HepG2 (cell line): ENCODE measurements around the gene GLDC. TPM values are rescaled to one million over a fixed set of nuclear protein-coding genes. Genes with fewer than 3 reads are reported as not detected.

ENCODE experiments used
- ARID5B ChIP-seq: IDR thresholded peaks from 2 replicates; pipeline ENCODE4 v1.4.0; 2020; ENCODE audit warnings: mild to moderate bottlenecking, missing genetic modification reagents
- ATF4 ChIP-seq, 2 experiments: fragments of 450-650 bp in 1 of 2; sonication (generic) in 1 of 2; formaldehyde crosslinking; IDR thresholded peaks; 2 replicates each; pipeline versions ENCODE4 v1.5.0 to v1.8.0; 2020 to 2022; ENCODE audit warnings: mild to moderate bottlenecking in 1 of 2, missing genetic modification reagents in 1 of 2
- BCLAF1 ChIP-seq: fragments of 450-650 bp; IDR thresholded peaks from 2 replicates; pipeline ENCODE4 v1.6.1; 2017; ENCODE audit warnings: mild to moderate bottlenecking
- ELF4 ChIP-seq: sonication (generic); formaldehyde crosslinking; IDR thresholded peaks from 2 replicates; pipeline ENCODE4 v1.5.0; 2020; ENCODE audit warnings: missing genetic modification reagents, mild to moderate bottlenecking, moderate library complexity, borderline replicate concordance
- FLYWCH1 ChIP-seq: sonication (generic); formaldehyde crosslinking; IDR thresholded peaks from 2 replicates; pipeline ENCODE4 v1.8.1; 2023; ENCODE audit warnings: mild to moderate bottlenecking, missing genetic modification reagents
- HNF4G ChIP-seq, 2 experiments: sonication (generic) in 1 of 2; formaldehyde crosslinking in 1 of 2; IDR thresholded peaks; 2 replicates each; pipeline versions ENCODE4 v1.4.0 to v1.6.1; 2011 to 2020; ENCODE audit warnings: borderline replicate concordance in 2 of 2, low read depth in 2 of 2, mild to moderate bottlenecking in 2 of 2, low read length in 1 of 2, missing genetic modification reagents in 1 of 2, moderate library complexity in 1 of 2
- HNRNPK ChIP-seq: fragments of 200-400 bp; formaldehyde crosslinking; IDR thresholded peaks from 2 replicates; pipeline ENCODE4 v1.6.1; 2018; ENCODE audit warnings: low read length, low read depth, moderate library complexity, mild to moderate bottlenecking; ENCODE audit not compliant: poor library complexity, severe bottlenecking
- IRF9 ChIP-seq: sonication (generic); formaldehyde crosslinking; IDR thresholded peaks from 2 replicates; pipeline ENCODE4 v1.8.0; 2022; ENCODE audit warnings: missing genetic modification reagents, mild to moderate bottlenecking, borderline replicate concordance
- IRX3 ChIP-seq: sonication (generic); formaldehyde crosslinking; IDR thresholded peaks from 2 replicates; pipeline ENCODE4 v1.8.1; 2023; ENCODE audit warnings: mild to moderate bottlenecking, low read depth, missing genetic modification reagents, borderline replicate concordance
- NFKBIZ ChIP-seq: IDR thresholded peaks from 2 replicates; pipeline ENCODE4 v1.6.1; 2018; ENCODE audit warnings: missing genetic modification reagents, missing compliant biosample characterization
- NR2F2 ChIP-seq: IDR thresholded peaks from 2 replicates; pipeline ENCODE4 v1.6.1; 2012; ENCODE audit warnings: low read depth, inconsistent platforms, borderline replicate concordance
- PHF8 ChIP-seq: sonication (generic); formaldehyde crosslinking; IDR thresholded peaks from 2 replicates; pipeline ENCODE4 v1.5.0; 2020; ENCODE audit warnings: missing genetic modification reagents
- SMARCE1 ChIP-seq: fragments of 450-650 bp; IDR thresholded peaks from 2 replicates; pipeline ENCODE4 v1.6.1; 2017; ENCODE audit warnings: borderline replicate concordance
- ZBTB38 ChIP-seq: sonication (generic); formaldehyde crosslinking; IDR thresholded peaks from 2 replicates; pipeline ENCODE4 v1.5.1; 2020; ENCODE audit warnings: mild to moderate bottlenecking, missing genetic modification reagents
- ZNF10 ChIP-seq: sonication (generic); formaldehyde crosslinking; IDR thresholded peaks from 2 replicates; pipeline ENCODE4 v1.4.0; 2020; ENCODE audit warnings: mild to moderate bottlenecking, low read depth, missing genetic modification reagents, borderline replicate concordance
- ZNF326 ChIP-seq: sonication (generic); formaldehyde crosslinking; IDR thresholded peaks from 2 replicates; pipeline ENCODE4 v1.4.0; 2020; ENCODE audit warnings: missing genetic modification reagents, borderline replicate concordance
- ZNF382 ChIP-seq: sonication (generic); formaldehyde crosslinking; IDR thresholded peaks from 2 replicates; pipeline ENCODE4 v1.5.0; 2020; ENCODE audit warnings: missing genetic modification reagents, mild to moderate bottlenecking, borderline replicate concordance
- ZNF460 ChIP-seq: sonication (generic); formaldehyde crosslinking; IDR thresholded peaks from 2 replicates; pipeline ENCODE4 v1.5.1; 2020; ENCODE audit warnings: missing genetic modification reagents, mild to moderate bottlenecking, borderline replicate concordance
- ZNF567 ChIP-seq: sonication (generic); formaldehyde crosslinking; IDR thresholded peaks from 2 replicates; pipeline ENCODE4 v1.8.1; 2023; ENCODE audit warnings: mild to moderate bottlenecking, missing genetic modification reagents, borderline replicate concordance
- ZNF577 ChIP-seq: sonication (generic); formaldehyde crosslinking; IDR thresholded peaks from 2 replicates; pipeline ENCODE4 v1.4.0; 2020; ENCODE audit warnings: mild to moderate bottlenecking, low read depth, missing genetic modification reagents, borderline replicate concordance
- polyA plus RNA-seq, 8 experiments: library from polyadenylated mRNA; depleted of rRNA in 3 of 8; stranded (reverse) in 7 of 8; unstranded in 1 of 8; fragments of >200 nt; fragmentation: Illumina TruSeq in 4 of 8; extraction: Trizol in 4 of 8; gene quantifications; 2 replicates each; pipeline versions ENCODE4 v1.2.1 to v1.2.3, GENCODE V29; 2011 to 2016; ENCODE audit warnings: low read depth in 4 of 8, missing spikeins in 1 of 8, mixed read lengths in 1 of 8; ENCODE audit not compliant: insufficient read depth in 1 of 8
- total RNA-seq, 5 experiments: library from RNA; depleted of rRNA; stranded (reverse); fragments of >200 nt; fragmentation: Illumina TruSeq; extraction: Trizol; gene quantifications; 2 replicates each; pipeline ENCODE4 v1.2.3, GENCODE V29; 2016; ENCODE audit warnings: low read depth in 1 of 5

GLDC gene
- total and polyA plus RNA-seq, 2 of the 13 experiments (the other 11 are each of a cell fraction or from before 2014, with no cell fraction given) = 59.3 to 115 TPM

GRCh38 chr9:6632516-6633183 lies 12.9 kb downstream of the GLDC start (continued):
- TF ChIP-seq FLYWCH1 (CRISPR knock-in tag) (no peak), HNF4G (IDR thresholded peaks at IDR 0.05; ENCODE audit: borderline replicate concordance, low read depth, low read length) (no peak), HNF4G (CRISPR knock-in tag; IDR thresholded peaks at IDR 0.05; ENCODE audit: borderline replicate concordance, low read depth) (no peak), ZNF577 (CRISPR knock-in tag) (no peak), HNRNPK (no peak), ZNF382 (CRISPR knock-in tag) (no peak), NR2F2 (no peak), ZNF567 (CRISPR knock-in tag) (no peak), SMARCE1 (no peak), ELF4 (CRISPR knock-in tag) (no peak), ZBTB38 (CRISPR knock-in tag) (0 out of 2 replicates have a peak, but pooled peaks have one; percentile 52), IRX3 (CRISPR knock-in tag) (no peak), PHF8 (CRISPR knock-in tag) (no peak), ZNF460 (CRISPR knock-in tag) (no peak), BCLAF1 (no peak), ZNF10 (CRISPR knock-in tag) (no peak), ARID5B (CRISPR knock-in tag) (peak; percentile 18; the same call in 1 of the 2 replicates), ZNF326 (CRISPR knock-in tag) (no peak), ATF4 (CRISPR knock-in tag; IDR thresholded peaks at IDR 0.05) (no peak), NFKBIZ (CRISPR knock-in tag) (no peak), IRF9 (no peak)
